ENCODE data around the gene PDE1C. TPM values are rescaled to one million over a fixed set of nuclear protein-coding genes. Genes with fewer than 3 reads are reported as not detected.

Gene PDE1C
- polyA plus RNA-seq, 1 of the 3 experiments (the other 2 are of a cell fraction), result 4.6 TPM

DNA sequence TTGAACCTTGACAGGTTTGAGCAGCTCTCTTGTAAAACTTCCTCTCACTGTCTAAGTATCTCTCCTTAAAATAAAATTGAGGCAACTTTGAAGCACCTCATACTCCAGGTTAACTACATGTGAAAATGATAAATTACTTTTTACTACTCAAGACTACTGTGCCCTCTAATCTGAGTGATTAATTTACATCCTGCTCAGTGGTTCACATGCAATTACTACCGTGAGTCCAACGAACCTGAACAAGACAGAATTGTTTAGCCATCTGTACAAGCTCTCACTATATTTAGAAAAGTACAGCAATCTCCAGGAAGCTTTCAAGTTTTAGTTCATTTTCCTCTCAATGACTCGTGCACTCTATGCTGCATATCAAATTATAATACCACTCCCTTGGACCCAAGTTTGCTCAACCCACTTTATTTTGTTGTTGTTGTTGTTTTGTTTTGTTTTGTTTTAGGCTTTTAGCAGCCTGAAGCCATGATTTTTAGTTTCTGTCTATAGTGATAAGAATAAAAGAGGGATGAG lies 21.2 kb downstream of the PDE1C start:
- Histone ChIP-seq H3K27me3 (ENCODE audit: insufficient read depth) (no peaks in the 10 kb centered on the region; the same call in 1 of the 2 replicates), H2AFZ (ENCODE audit: low read depth) (no peak overlapping the region), H3K4me1 (ENCODE audit: control insufficient read depth in 1 of 2, insufficient read depth in 2 of 2, low read depth in 1 of 2, low read length in 1 of 2) (no peaks in the 10 kb centered on the region; a peak in 1 of 4 replicates), H3K9me3 (no peaks in the 10 kb centered on the region), H3K4me2 (no peak overlapping the region), H3K27ac (ENCODE audit: low read depth in 2 of 2, low read length in 1 of 2) (no peak overlapping the region), H3K9me2 (no peaks in the 10 kb centered on the region), H3F3A (replicated peaks; ENCODE audit: insufficient read depth) (no peaks in the 10 kb centered on the region), H3K4me3 (ENCODE audit: low read depth in 2 of 2, low read length in 1 of 2) (no peak overlapping the region), H3K9ac (no peak overlapping the region), H3K36me3 (replicated peaks in 1 of 2; ENCODE audit: control insufficient read depth in 1 of 2, insufficient read depth in 2 of 2, low read length in 1 of 2) (no peaks in the 10 kb centered on the region), H3K79me2 (ENCODE audit: insufficient read depth) (no peaks in the 10 kb centered on the region), H4K20me1 (ENCODE audit: insufficient read depth) (no peaks in the 10 kb centered on the region)
- 10% methylated on average over 3 of the region's 3 CpGs for WGBS (ENCODE audit: low lambda C conversion rate)
- DNase-seq, result no peak
- TF ChIP-seq TAF1 (IDR thresholded peaks at IDR 0.05; ENCODE audit: borderline replicate concordance, low read depth, low read length) (no peak), POLR2AphosphoS5 (IDR thresholded peaks at IDR 0.05; ENCODE audit: low read depth, low read length) (no peak), RFX5 (IDR thresholded peaks at IDR 0.05; ENCODE audit: low read length) (no peak), MXI1 (IDR thresholded peaks at IDR 0.05; ENCODE audit: low read depth, low read length) (no peak), RXRA (IDR thresholded peaks at IDR 0.05; ENCODE audit: borderline replicate concordance, low read depth) (no peak), CHD2 (IDR thresholded peaks at IDR 0.05; ENCODE audit: low read length, partially characterized antibody) (no peak), FOXM1 (IDR thresholded peaks at IDR 0.05; ENCODE audit: low read depth) (no peak), SIN3A (IDR thresholded peaks at IDR 0.05; ENCODE audit: borderline replicate concordance, low read depth, low read length) (no peak)
- TF ChIP-seq, protein P1, sequence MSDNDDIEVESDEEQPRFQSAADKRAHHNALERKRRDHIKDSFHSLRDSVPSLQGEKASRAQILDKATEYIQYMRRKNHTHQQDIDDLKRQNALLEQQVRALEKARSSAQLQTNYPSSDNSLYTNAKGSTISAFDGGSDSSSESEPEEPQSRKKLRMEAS (IDR thresholded peaks at IDR 0.05; ENCODE audit: low read depth), result no peak
- TF ChIP-seq, protein P2, sequence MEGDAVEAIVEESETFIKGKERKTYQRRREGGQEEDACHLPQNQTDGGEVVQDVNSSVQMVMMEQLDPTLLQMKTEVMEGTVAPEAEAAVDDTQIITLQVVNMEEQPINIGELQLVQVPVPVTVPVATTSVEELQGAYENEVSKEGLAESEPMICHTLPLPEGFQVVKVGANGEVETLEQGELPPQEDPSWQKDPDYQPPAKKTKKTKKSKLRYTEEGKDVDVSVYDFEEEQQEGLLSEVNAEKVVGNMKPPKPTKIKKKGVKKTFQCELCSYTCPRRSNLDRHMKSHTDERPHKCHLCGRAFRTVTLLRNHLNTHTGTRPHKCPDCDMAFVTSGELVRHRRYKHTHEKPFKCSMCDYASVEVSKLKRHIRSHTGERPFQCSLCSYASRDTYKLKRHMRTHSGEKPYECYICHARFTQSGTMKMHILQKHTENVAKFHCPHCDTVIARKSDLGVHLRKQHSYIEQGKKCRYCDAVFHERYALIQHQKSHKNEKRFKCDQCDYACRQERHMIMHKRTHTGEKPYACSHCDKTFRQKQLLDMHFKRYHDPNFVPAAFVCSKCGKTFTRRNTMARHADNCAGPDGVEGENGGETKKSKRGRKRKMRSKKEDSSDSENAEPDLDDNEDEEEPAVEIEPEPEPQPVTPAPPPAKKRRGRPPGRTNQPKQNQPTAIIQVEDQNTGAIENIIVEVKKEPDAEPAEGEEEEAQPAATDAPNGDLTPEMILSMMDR (IDR thresholded peaks at IDR 0.05), result no peak
- TF ChIP-seq, protein P3, sequence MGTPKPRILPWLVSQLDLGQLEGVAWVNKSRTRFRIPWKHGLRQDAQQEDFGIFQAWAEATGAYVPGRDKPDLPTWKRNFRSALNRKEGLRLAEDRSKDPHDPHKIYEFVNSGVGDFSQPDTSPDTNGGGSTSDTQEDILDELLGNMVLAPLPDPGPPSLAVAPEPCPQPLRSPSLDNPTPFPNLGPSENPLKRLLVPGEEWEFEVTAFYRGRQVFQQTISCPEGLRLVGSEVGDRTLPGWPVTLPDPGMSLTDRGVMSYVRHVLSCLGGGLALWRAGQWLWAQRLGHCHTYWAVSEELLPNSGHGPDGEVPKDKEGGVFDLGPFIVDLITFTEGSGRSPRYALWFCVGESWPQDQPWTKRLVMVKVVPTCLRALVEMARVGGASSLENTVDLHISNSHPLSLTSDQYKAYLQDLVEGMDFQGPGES (IDR thresholded peaks at IDR 0.05; ENCODE audit: low read depth, low read length), result no peak
- CTCF ChIA-PET, result interaction anchor here (1.4 kb wide), 1 partner anchor 16 kb away, joined by 4 read pairs; no protein-coding TSS in a partner anchor
- POLR2A ChIA-PET, result no interaction called here

DNA sequence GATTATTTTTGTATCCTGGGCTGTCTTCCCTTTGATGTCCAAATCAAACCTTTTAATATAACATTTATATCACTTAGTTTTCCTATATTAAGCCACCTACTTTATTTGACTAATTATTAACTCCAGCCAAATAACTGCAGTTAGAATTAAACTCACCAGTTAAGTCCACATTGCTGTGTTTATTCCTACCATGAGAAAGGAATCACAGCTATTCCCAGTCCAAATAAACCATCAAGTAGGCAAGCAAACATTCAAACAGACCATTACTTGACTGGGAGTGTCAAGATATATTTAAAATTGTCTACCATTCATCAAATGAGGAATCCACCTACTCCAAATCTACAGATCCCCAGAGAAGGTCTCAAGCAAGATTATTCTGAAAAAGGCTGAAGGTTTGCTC lies 22.4 kb downstream of the PDE1C start:
- DNase-seq, result no peak
- ChIA-PET CTCF (interaction anchor here (0.7 to 1.4 kb wide), 2 partner anchors 17 to 19 kb away, joined by 3 to 4 read pairs; no protein-coding TSS in a partner anchor), POLR2A (no interaction called here)
- H3K4me1 ChIP-seq (ENCODE audit: control insufficient read depth in 1 of 2, insufficient read depth in 2 of 2, low read depth in 1 of 2, low read length in 1 of 2), result no peaks in the 10 kb centered on the region; a peak in 1 of 4 replicates
- H3K4me3 ChIP-seq (ENCODE audit: low read depth in 2 of 2, low read length in 1 of 2), result no peak overlapping the region
- no peaks in the 10 kb centered on the region for H4K20me1 ChIP-seq (ENCODE audit: insufficient read depth)
- H2AFZ ChIP-seq (ENCODE audit: low read depth), result no peak overlapping the region
- no peaks in the 10 kb centered on the region for H3K9me2 ChIP-seq
- no peaks in the 10 kb centered on the region; the same call in 1 of the 2 replicates for H3K27me3 ChIP-seq (ENCODE audit: insufficient read depth)
- H3K79me2 ChIP-seq (ENCODE audit: insufficient read depth), result no peaks in the 10 kb centered on the region
- no peaks in the 10 kb centered on the region for H3K36me3 ChIP-seq (replicated peaks in 1 of 2; ENCODE audit: control insufficient read depth in 1 of 2, insufficient read depth in 2 of 2, low read length in 1 of 2)
- no peaks in the 10 kb centered on the region for H3F3A ChIP-seq (replicated peaks; ENCODE audit: insufficient read depth)
- no peak overlapping the region for H3K27ac ChIP-seq (ENCODE audit: low read depth in 2 of 2, low read length in 1 of 2)
- no peak overlapping the region for H3K4me2 ChIP-seq
- no peaks in the 10 kb centered on the region for H3K9me3 ChIP-seq
- no peak overlapping the region for H3K9ac ChIP-seq
- TF ChIP-seq FOXJ3 (CRISPR knock-in tag; IDR thresholded peaks at IDR 0.05) (no peak), EP300 (IDR thresholded peaks at IDR 0.05; ENCODE audit: borderline replicate concordance in 1 of 2, low read depth in 1 of 2, low read length in 1 of 2) (no peak), RFX5 (IDR thresholded peaks at IDR 0.05; ENCODE audit: low read length) (no peak), FOXM1 (IDR thresholded peaks at IDR 0.05; ENCODE audit: low read depth) (no peak), FOSL2 (IDR thresholded peaks at IDR 0.05; ENCODE audit: borderline replicate concordance, low read depth) (no peak), GABPA (IDR thresholded peaks at IDR 0.05; ENCODE audit: low read depth) (no peak), ELF1 (IDR thresholded peaks at IDR 0.05) (no peak), RCOR1 (IDR thresholded peaks at IDR 0.05; ENCODE audit: low read length) (no peak), MXI1 (IDR thresholded peaks at IDR 0.05; ENCODE audit: low read depth, low read length) (no peak), NRF1 (IDR thresholded peaks at IDR 0.05; ENCODE audit: low read depth, low read length) (no peak), RAD21 (IDR thresholded peaks at IDR 0.05; ENCODE audit: low read length) (no peak), RXRA (IDR thresholded peaks at IDR 0.05; ENCODE audit: borderline replicate concordance, low read depth) (no peak), TEAD4 (IDR thresholded peaks at IDR 0.05; ENCODE audit: borderline replicate concordance, insufficient read depth) (no peak)
- TF ChIP-seq, protein P3 (IDR thresholded peaks at IDR 0.05; ENCODE audit: low read depth, low read length), result no peak
- TF ChIP-seq, protein P4, sequence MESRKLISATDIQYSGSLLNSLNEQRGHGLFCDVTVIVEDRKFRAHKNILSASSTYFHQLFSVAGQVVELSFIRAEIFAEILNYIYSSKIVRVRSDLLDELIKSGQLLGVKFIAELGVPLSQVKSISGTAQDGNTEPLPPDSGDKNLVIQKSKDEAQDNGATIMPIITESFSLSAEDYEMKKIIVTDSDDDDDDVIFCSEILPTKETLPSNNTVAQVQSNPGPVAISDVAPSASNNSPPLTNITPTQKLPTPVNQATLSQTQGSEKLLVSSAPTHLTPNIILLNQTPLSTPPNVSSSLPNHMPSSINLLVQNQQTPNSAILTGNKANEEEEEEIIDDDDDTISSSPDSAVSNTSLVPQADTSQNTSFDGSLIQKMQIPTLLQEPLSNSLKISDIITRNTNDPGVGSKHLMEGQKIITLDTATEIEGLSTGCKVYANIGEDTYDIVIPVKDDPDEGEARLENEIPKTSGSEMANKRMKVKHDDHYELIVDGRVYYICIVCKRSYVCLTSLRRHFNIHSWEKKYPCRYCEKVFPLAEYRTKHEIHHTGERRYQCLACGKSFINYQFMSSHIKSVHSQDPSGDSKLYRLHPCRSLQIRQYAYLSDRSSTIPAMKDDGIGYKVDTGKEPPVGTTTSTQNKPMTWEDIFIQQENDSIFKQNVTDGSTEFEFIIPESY (IDR thresholded peaks at IDR 0.05; ENCODE audit: borderline replicate concordance, low read depth), result no peak

Data from SK-N-SH (cell line).